ENCODE results near the gene NUP188.
"Not testable (repeated sequence)": the region's sequence is repeated elsewhere in the genome, so short reads cannot be mapped to it uniquely, and the experiment has no call there.

The NUP188 gene

GRCh38 chr9:128944966-128945365 is 2.5 kb upstream of the NUP188 start:
- not testable (repeated sequence) for DNase-seq

GRCh38 chr9:128945798-128946501 is 1.5 kb upstream of the NUP188 start:
- DNase-seq = no peak

GRCh38 chr9:128946571-128947276 is 775 bp upstream of the NUP188 start:
- peak; percentile 16 for DNase-seq

- no peak for DNase-seq
Measured at GRCh38 chr9:128947277-128947526, 297 bp upstream of the NUP188 start.

GRCh38 chr9:128961403-128961802 is 13.9 kb downstream of the NUP188 start:
- not testable (repeated sequence) for DNase-seq

GRCh38 chr9:128969491-128969890 is 22.0 kb downstream of the NUP188 start:
- DNase-seq = no peak

GRCh38 chr9:128972956-128973355 is 25.5 kb downstream of the NUP188 start:
- DNase-seq = no peak

GRCh38 chr9:128979111-128979510 is 31.6 kb downstream of the NUP188 start:
- no peak for DNase-seq

GRCh38 chr9:128983536-128983935 is 36.0 kb downstream of the NUP188 start:
- DNase-seq = no peak

- no peak for DNase-seq
Measured at GRCh38 chr9:128986671-128987070, 39.2 kb downstream of the NUP188 start.

- no peak for DNase-seq
Measured at GRCh38 chr9:128987805-128988204, 40.3 kb downstream of the NUP188 start.

GRCh38 chr9:128992995-128993394 is 45.5 kb downstream of the NUP188 start:
- no peak for DNase-seq

GRCh38 chr9:128995791-128996190 is 48.3 kb downstream of the NUP188 start:
- no peak for DNase-seq

GRCh38 chr9:128998462-128998861 is 51.0 kb downstream of the NUP188 start:
- DNase-seq = no peak

GRCh38 chr9:128999581-129000206 is 52.2 kb downstream of the NUP188 start:
- DNase-seq = no peak

GRCh38 chr9:129001504-129002325 is 54.2 kb downstream of the NUP188 start:
- no peak for DNase-seq

GRCh38 chr9:129002992-129003391 is 55.5 kb downstream of the NUP188 start:
- DNase-seq = no peak

GRCh38 chr9:129004173-129004572 is 56.7 kb downstream of the NUP188 start:
- not testable (repeated sequence) for DNase-seq

- no peak for DNase-seq
Measured at GRCh38 chr9:129005336-129005997, 58.0 kb downstream of the NUP188 start.

GRCh38 chr9:129006328-129007034 is 59.0 kb downstream of the NUP188 start:
- no peak for DNase-seq

GRCh38 chr9:129007035-129007765 is 59.7 kb downstream of the NUP188 start:
- no peak for DNase-seq

Measured in effector CD4-positive, alpha-beta T cell (primary cell).